ENCODE measurements around the gene GRIN2A. TPM values are rescaled to one million over a fixed set of nuclear protein-coding genes. Genes with fewer than 3 reads are reported as not detected.

The GRIN2A gene
- total RNA-seq, 1 donor from 2014 or later, result not detected

DNA sequence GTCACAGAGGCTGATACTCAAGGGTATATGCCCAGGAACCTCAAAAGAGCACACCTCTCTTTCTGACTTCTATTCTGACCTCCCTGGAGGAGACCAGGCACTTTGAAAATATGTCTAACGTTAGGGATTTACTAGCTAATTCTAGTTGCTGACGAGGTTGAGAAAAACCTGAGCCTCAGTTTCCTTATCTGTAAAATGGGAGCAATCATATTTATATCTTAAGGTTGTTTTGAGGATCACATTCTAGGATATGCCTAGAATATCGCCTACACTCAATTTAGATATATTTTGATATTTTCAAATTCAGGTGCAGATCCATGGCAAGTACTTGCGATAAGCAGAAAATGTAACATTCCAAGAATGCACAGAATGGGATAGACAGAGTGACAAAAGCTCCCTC, 425.8 kb downstream of the GRIN2A start:
- Mint-ChIP-seq H3K27me3 (ENCODE audit: unreplicated experiment) (no peaks in the 10 kb centered on the region), H3K4me3 (ENCODE audit: unreplicated experiment) (no peak overlapping the region), H3K4me1 (ENCODE audit: unreplicated experiment) (no peaks in the 10 kb centered on the region), H3K36me3 (ENCODE audit: unreplicated experiment) (no peaks in the 10 kb centered on the region), H3K27ac (ENCODE audit: unreplicated experiment) (no peak overlapping the region), H3K9me3 (ENCODE audit: unreplicated experiment) (peaks cover 22% of the 10 kb centered on the region)
- no peak for DNase-seq (ENCODE audit: extremely low spot score, unreplicated experiment)
- TF ChIP-seq, protein P1, sequence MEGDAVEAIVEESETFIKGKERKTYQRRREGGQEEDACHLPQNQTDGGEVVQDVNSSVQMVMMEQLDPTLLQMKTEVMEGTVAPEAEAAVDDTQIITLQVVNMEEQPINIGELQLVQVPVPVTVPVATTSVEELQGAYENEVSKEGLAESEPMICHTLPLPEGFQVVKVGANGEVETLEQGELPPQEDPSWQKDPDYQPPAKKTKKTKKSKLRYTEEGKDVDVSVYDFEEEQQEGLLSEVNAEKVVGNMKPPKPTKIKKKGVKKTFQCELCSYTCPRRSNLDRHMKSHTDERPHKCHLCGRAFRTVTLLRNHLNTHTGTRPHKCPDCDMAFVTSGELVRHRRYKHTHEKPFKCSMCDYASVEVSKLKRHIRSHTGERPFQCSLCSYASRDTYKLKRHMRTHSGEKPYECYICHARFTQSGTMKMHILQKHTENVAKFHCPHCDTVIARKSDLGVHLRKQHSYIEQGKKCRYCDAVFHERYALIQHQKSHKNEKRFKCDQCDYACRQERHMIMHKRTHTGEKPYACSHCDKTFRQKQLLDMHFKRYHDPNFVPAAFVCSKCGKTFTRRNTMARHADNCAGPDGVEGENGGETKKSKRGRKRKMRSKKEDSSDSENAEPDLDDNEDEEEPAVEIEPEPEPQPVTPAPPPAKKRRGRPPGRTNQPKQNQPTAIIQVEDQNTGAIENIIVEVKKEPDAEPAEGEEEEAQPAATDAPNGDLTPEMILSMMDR (IDR thresholded peaks at IDR 0.05), result no peak

DNA sequence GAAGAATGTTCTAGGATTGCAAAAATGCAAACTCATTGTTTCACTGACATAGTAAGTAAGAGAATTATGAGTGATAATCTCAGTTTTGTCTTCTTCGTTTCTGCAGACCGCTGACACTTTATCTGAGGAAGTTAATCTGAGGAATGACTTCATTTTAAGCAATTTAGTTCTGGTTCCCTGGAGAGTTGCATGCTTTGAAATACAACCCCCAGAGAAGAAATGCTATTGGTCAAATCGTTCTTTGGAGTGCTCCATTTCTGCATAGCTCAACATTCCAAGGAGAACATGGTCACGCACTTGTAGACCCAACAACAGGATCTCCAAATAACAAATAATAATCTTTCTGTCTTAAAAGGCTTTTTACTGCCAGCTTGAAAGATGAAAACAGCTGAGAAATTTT, 427.1 kb downstream of the GRIN2A start:
- no peak for DNase-seq (ENCODE audit: extremely low spot score, unreplicated experiment)
- Mint-ChIP-seq H3K4me3 (ENCODE audit: unreplicated experiment) (no peak overlapping the region), H3K27ac (ENCODE audit: unreplicated experiment) (no peak overlapping the region), H3K4me1 (ENCODE audit: unreplicated experiment) (no peaks in the 10 kb centered on the region), H3K9me3 (ENCODE audit: unreplicated experiment) (peaks cover 26% of the 10 kb centered on the region), H3K27me3 (ENCODE audit: unreplicated experiment) (no peaks in the 10 kb centered on the region), H3K36me3 (ENCODE audit: unreplicated experiment) (no peaks in the 10 kb centered on the region)
- TF ChIP-seq, protein P1 (IDR thresholded peaks at IDR 0.05), result no peak

DNA sequence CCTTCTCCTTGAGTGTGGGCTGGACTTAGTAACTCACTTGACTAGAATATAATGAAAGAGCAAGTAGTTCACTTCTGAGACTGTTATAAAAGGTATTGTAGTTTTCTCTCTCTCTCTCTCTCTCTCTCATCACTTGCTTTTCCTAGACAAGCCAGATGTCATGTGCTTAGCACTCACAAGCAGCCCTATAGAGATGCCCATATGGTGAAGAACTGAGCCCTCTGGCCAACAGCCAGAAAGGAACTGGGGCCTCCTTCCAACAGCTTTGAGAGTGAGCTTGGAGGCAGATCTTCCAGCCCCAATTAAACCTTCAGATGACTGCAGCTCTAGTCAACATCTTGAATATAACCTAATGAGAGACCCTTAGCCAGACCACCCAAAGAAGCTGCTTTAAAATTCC, 440.5 kb downstream of the GRIN2A start:
- Mint-ChIP-seq H3K27me3 (ENCODE audit: unreplicated experiment) (no peaks in the 10 kb centered on the region), H3K4me1 (ENCODE audit: unreplicated experiment) (no peaks in the 10 kb centered on the region), H3K4me3 (ENCODE audit: unreplicated experiment) (no peak overlapping the region), H3K27ac (ENCODE audit: unreplicated experiment) (no peak overlapping the region), H3K9me3 (ENCODE audit: unreplicated experiment) (peaks cover 30% of the 10 kb centered on the region), H3K36me3 (ENCODE audit: unreplicated experiment) (no peaks in the 10 kb centered on the region)
- DNase-seq (ENCODE audit: extremely low spot score, unreplicated experiment), result no peak
- TF ChIP-seq, protein P1 (IDR thresholded peaks at IDR 0.05), result no peak

DNA sequence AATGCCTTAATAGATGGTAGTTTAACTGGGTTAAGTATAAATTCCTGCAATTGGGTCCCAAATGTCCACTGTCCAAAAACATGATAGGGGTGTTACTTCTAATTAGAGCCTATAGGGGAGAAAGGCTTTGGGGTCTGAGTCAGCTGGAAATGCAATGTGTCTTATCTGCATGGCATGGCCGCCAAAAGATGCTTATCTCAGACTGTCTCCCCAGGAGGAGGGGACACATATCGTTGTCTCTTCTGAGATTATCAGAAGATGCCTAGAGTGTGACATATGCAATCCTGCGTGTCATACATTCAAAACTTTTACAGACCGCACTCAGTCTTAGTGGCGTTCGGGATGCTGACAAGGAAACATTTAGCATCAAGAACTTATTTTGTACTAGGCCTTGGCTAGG, 442.9 kb downstream of the GRIN2A start:
- no peak for DNase-seq (ENCODE audit: extremely low spot score, unreplicated experiment)
- TF ChIP-seq, protein P1 (IDR thresholded peaks at IDR 0.05), result no peak
- Mint-ChIP-seq H3K36me3 (ENCODE audit: unreplicated experiment) (no peaks in the 10 kb centered on the region), H3K27ac (ENCODE audit: unreplicated experiment) (no peak overlapping the region), H3K27me3 (ENCODE audit: unreplicated experiment) (no peaks in the 10 kb centered on the region), H3K4me3 (ENCODE audit: unreplicated experiment) (no peak overlapping the region), H3K4me1 (ENCODE audit: unreplicated experiment) (no peaks in the 10 kb centered on the region), H3K9me3 (ENCODE audit: unreplicated experiment) (peaks cover 30% of the 10 kb centered on the region)

DNA sequence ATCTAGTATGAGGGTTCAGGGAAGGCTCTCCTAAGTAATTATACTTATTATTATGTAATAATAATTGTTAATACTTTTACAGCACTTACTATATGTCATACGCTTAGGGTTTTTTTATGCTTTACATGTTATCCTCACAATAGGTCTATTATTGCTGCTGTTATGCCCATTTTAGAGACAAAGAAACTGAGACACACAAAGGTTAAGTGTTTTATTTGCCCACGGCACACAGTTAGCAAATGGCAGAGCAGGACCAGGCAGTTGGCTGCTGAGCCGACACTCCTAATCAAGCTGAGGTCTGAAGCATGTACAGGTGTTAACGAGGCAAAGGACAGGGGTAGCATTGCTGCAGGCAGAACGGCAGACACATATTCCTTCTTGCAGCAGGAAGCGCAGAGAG, 443.5 kb downstream of the GRIN2A start:
- H3K4me1 Mint-ChIP-seq (ENCODE audit: unreplicated experiment), result no peaks in the 10 kb centered on the region
- H3K9me3 Mint-ChIP-seq (ENCODE audit: unreplicated experiment), result peaks cover 30% of the 10 kb centered on the region
- no peaks in the 10 kb centered on the region for H3K27me3 Mint-ChIP-seq (ENCODE audit: unreplicated experiment)
- no peak overlapping the region for H3K4me3 Mint-ChIP-seq (ENCODE audit: unreplicated experiment)
- no peak overlapping the region for H3K27ac Mint-ChIP-seq (ENCODE audit: unreplicated experiment)
- DNase-seq (ENCODE audit: extremely low spot score, unreplicated experiment), result no peak
- TF ChIP-seq, protein P1 (IDR thresholded peaks at IDR 0.05), result no peak
- H3K36me3 Mint-ChIP-seq (ENCODE audit: unreplicated experiment), result no peaks in the 10 kb centered on the region
